Measurements from ENCODE around the gene POLR1F. TPM values are rescaled to one million over a fixed set of nuclear protein-coding genes. Genes with fewer than 3 reads are reported as not detected.

The POLR1F gene
- total and polyA plus RNA-seq, 8 donors, result 3.8 to 17.3 (median 6.0) TPM

DNA sequence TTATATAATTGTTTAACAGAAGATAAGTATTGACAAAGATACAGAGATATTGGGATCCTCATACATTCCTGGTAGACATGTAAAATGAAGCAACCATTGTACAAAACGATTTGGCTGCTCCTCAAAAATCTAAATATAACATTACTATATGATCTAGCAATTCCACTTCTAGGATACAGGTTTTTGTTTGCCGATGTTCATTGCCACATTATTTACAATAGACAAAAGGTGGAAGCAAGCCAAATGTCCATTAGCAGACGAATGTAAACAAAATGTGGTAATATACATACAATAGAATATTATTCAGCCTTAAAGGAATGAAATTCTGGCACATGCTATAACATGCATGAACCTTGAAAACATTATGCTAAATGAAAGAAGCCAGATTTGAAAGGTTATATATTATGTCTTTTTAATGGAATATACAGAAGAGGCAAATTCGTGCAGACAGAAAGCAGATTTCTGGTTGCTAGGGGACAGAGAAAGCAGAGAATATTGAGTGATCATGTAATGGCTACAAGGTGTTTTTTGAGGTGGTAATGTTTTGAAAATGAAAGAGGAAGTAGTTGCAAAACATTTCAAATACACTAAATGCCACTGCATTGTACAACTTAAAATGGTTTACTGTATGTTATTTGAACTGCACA lies 44.9 kb downstream of the POLR1F start:
- intact Hi-C loops (cut with DNase I; ENCODE audit: low total_unique reads), result no loop called here
- Histone ChIP-seq H3K36me3 (no peaks in the 10 kb centered on the region), H3K27me3 (no peaks in the 10 kb centered on the region), H3K27ac (no peak overlapping the region), H3K4me1 (peaks cover 0 to 19% (median 6%) of the 10 kb centered on the region in 4 donors), H3K9me3 (no peaks in the 10 kb centered on the region), H3K4me3 (no peak overlapping the region)
- peak in 1 of 2 donors; percentile 46 for DNase-seq
- TF ChIP-seq, protein P1, sequence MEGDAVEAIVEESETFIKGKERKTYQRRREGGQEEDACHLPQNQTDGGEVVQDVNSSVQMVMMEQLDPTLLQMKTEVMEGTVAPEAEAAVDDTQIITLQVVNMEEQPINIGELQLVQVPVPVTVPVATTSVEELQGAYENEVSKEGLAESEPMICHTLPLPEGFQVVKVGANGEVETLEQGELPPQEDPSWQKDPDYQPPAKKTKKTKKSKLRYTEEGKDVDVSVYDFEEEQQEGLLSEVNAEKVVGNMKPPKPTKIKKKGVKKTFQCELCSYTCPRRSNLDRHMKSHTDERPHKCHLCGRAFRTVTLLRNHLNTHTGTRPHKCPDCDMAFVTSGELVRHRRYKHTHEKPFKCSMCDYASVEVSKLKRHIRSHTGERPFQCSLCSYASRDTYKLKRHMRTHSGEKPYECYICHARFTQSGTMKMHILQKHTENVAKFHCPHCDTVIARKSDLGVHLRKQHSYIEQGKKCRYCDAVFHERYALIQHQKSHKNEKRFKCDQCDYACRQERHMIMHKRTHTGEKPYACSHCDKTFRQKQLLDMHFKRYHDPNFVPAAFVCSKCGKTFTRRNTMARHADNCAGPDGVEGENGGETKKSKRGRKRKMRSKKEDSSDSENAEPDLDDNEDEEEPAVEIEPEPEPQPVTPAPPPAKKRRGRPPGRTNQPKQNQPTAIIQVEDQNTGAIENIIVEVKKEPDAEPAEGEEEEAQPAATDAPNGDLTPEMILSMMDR (IDR thresholded peaks at IDR 0.05), result no peak
- TF ChIP-seq POLR2AphosphoS5 (IDR thresholded peaks at IDR 0.05) (no peak), POLR2A (IDR thresholded peaks at IDR 0.05) (no peak), EP300 (IDR thresholded peaks at IDR 0.05) (no peak)
- 11 to 18% (median 14%) methylated on average over 4 of the region's 4 CpGs for WGBS, 5 donors

DNA sequence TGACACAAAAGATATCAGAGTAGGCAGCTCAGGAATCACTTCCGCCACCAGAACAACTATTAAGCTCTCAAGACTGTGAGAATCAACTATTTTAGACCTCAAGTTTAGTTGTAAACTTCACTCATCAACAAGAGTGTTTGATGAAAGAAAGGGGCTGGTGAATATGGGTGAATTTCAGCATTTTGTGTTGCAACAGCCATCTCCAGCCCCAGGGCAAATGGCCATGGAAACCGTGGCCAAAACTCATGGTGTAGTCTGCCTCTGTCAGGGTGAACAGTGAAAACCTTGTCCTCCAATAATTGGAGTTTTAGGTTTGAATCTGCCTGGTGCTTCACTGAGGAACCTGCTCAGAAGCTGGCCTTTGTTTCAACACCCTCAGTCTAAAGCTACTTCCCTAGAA lies 60.0 kb downstream of the POLR1F start:
- no peaks in the 10 kb centered on the region for H3K27me3 ChIP-seq
- intact Hi-C loops (cut with DNase I; ENCODE audit: low total_unique reads), result no loop called here
- peaks cover under 1 to 45% (median 14%) of the 10 kb centered on the region in 4 donors for H3K9me3 ChIP-seq
- WGBS, 5 donors, result 61 to 75% (median 71%) methylated on average over 2 of the region's 2 CpGs
- no peak for DNase-seq
- TF ChIP-seq, protein P1 (IDR thresholded peaks at IDR 0.05), result no peak
- no peak for TF ChIP-seq POLR2A (IDR thresholded peaks at IDR 0.05)
- no peak for TF ChIP-seq POLR2AphosphoS5 (IDR thresholded peaks at IDR 0.05)
- no peak for TF ChIP-seq EP300 (IDR thresholded peaks at IDR 0.05)
- no peak overlapping the region for H3K27ac ChIP-seq
- H3K4me1 ChIP-seq, result no peaks in the 10 kb centered on the region
- no peaks in the 10 kb centered on the region for H3K36me3 ChIP-seq
- H3K4me3 ChIP-seq, result no peak overlapping the region

Small RNA genes within 50 kb of the gene (small RNA-seq; reads per million reads assigned to genes)
- 0 to 0.10 (median 0) reads per million in 4 donors for gene MIR3146

Other genes starting within 250 kb of the POLR1F start
- gene TMEM196, start 64.6 kb upstream of the POLR1F start, total RNA-seq, result under 1 TPM in 1 of 5 donors, not detected in 4; 0.55 TPM
- gene TMEM196, start 64.6 kb upstream of the POLR1F start, polyA plus RNA-seq, result under 1 TPM in 1 of 3 donors, not detected in 2; 0.03 TPM